Nephron (organoid): ENCODE data around the gene SLC12A7.

ENCODE experiments used
- H3K27ac Mint-ChIP-seq, 3 experiments: 2 replicates each; pipeline ENCODE4 v1.8.0; 2020; ENCODE audit warnings: mixed read lengths in 3 of 3, mild to moderate bottlenecking in 2 of 3, moderate library complexity in 1 of 3
- H3K27me3 Mint-ChIP-seq: 2 replicates; pipeline ENCODE4 v1.8.0; 2021; ENCODE audit warnings: low read depth, mild to moderate bottlenecking, moderate library complexity, mixed read lengths
- H3K36me3 Mint-ChIP-seq: 2 replicates; pipeline ENCODE4 v1.8.0; 2020; ENCODE audit warnings: low read depth, mixed read lengths
- H3K4me1 Mint-ChIP-seq: 2 replicates; pipeline ENCODE4 v1.8.0; 2020; ENCODE audit warnings: mixed read lengths
- H3K4me3 Mint-ChIP-seq, 3 experiments: 2 replicates each; pipeline ENCODE4 v1.8.0; 2020; ENCODE audit warnings: mild to moderate bottlenecking in 3 of 3, mixed read lengths in 3 of 3, moderate library complexity in 2 of 3
- H3K9me3 Mint-ChIP-seq: 2 replicates; pipeline ENCODE4 v1.8.0; 2020; ENCODE audit warnings: mixed read lengths
- CTCF ChIP-seq, 3 experiments: fragments of 200-600 bp; sonication (generic); IDR thresholded peaks; one replicate each; pipeline ENCODE4 v1.5.0; 2021; ENCODE audit warnings: antibody characterized with exemption in 3 of 3; ENCODE audit not compliant: unreplicated experiment in 3 of 3

The SLC12A7 gene

GRCh38 chr5:1010641-1011046 is 101.2 kb downstream of the SLC12A7 start:
- Mint-ChIP-seq H3K27ac (no peak overlapping the region), H3K36me3 (no peaks in the 10 kb centered on the region), H3K4me1 (peaks cover 14% of the 10 kb centered on the region), H3K9me3 (no peaks in the 10 kb centered on the region), H3K27me3 (peaks cover 56% of the 10 kb centered on the region), H3K4me3 (peak overlapping the region; percentile 77 to 80 (median 77))
- TF ChIP-seq CTCF (IDR thresholded peaks at IDR 0.05; ENCODE audit: unreplicated experiment in 3 of 3) = no peak

GRCh38 chr5:1010181-1010510 is 101.7 kb downstream of the SLC12A7 start:
- Mint-ChIP-seq H3K27ac (no peak overlapping the region), H3K9me3 (no peaks in the 10 kb centered on the region), H3K36me3 (no peaks in the 10 kb centered on the region), H3K27me3 (peaks cover 58% of the 10 kb centered on the region), H3K4me1 (peaks cover 14% of the 10 kb centered on the region), H3K4me3 (peak overlapping the region; percentile 77 to 80 (median 77))
- no peak for TF ChIP-seq CTCF (IDR thresholded peaks at IDR 0.05; ENCODE audit: unreplicated experiment in 3 of 3)

DNA sequence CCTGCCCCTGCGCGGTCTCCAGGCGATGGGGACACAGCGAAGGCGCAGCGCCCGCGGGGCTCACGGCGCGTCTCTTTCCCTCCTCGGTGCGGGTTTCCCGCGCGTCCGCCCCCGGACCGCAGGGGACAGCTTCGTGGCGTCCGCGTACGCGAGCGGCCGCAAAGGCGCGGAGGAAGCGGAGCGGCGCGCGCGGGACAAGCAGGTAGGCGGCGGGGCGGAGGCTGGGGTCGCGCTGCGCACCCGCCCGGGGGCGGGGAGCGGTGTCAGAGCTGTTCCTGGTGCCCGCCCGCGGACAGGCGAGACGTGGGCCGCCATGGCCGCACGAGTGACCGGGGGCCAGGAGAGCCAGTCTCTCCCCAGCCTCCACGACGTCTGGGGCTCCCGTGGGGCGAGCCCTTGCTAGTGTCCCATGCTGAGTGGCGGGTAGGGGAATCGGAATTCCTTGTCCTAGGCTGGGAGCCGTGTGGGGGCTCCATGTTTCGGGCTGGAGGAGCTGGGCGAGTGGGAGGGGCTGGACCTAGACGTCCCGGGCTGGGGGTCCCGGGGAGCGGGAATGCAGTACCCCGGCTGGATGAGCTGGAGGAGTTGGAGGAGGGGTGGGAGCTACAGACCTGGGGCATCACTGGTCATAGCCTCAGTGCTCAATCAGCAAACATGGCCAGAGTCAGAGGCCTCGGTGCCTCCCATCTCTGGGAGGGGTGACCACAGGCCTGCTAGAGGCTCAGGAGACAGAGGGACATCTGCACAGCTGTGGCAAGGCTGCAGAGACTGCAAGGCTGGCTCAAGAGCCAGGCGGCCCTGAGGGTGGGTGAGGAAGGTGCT is 102.3 kb downstream of the SLC12A7 start:
- peaks cover 58% of the 10 kb centered on the region for H3K27me3 Mint-ChIP-seq
- no peaks in the 10 kb centered on the region for H3K36me3 Mint-ChIP-seq
- no peaks in the 10 kb centered on the region for H3K9me3 Mint-ChIP-seq
- H3K4me1 Mint-ChIP-seq = peaks cover 14% of the 10 kb centered on the region
- TF ChIP-seq CTCF (IDR thresholded peaks at IDR 0.05; ENCODE audit: unreplicated experiment in 3 of 3) = no peak
- H3K4me3 Mint-ChIP-seq = peak overlapping the region; percentile 77 to 80 (median 77)
- no peak overlapping the region for H3K27ac Mint-ChIP-seq

- Mint-ChIP-seq H3K27ac (peak within 1 kb of the TSS in 1 of 3 experiments; percentile 5), H3K9me3 (no peaks in the 10 kb centered on the region), H3K4me3 (peak within 1 kb of the TSS; percentile 78 to 83 (median 81)), H3K36me3 (no peaks in the 10 kb centered on the region), H3K4me1 (peaks cover 14% of the 10 kb centered on the region), H3K27me3 (peaks cover 62% of the 10 kb centered on the region)
- TF ChIP-seq CTCF (IDR thresholded peaks at IDR 0.05; ENCODE audit: unreplicated experiment in 3 of 3) = peak; percentile 60 to 64 (median 63)
Measured at GRCh38 chr5:1008451-1009358, 103.2 kb downstream of the SLC12A7 start, which contains the start of gene NKD2. Gene NKD2, plus strand, starts transcription at chr5:1008802. Its CDS starts 256 bp downstream, at chr5:1009058.

DNA sequence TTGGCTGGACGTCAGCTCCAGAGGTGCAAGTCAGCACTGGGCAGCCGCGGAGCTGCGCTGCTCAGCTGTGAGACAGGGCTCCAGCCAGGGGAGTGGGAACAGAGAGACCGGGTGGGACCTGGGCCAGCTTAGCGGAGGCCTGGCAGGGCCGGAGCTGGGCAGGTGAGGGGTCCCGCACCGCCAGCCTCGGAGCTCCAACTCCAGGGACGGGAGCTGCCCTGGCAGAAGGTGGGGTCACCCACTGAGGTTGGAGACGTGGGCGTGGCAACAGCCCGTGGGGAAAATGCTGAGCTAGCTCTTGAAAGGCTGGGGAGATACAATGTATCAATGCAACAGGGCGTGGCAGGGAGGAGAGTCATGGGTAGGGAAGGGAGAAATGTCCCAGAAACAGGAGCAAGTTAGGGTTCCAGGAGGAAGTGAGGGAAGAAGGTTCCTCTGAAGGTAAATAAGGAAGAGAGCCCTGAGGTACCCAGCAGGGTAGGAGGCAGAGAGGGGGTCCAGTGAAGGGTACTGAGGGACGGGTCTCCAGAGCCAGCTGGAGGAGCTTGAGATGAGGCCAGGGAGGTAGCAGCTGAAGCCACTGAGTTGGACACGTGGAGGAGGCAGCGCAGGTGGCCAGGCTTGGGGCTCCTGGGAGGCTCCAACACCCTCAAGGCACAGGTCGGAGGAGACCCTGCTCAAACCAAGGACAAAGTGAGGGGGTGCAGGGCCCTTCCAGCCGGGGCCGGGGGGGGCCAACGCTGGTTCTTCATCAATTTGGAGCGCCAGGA is 104.0 kb downstream of the SLC12A7 start:
- H3K9me3 Mint-ChIP-seq = no peaks in the 10 kb centered on the region
- TF ChIP-seq CTCF (IDR thresholded peaks at IDR 0.05; ENCODE audit: unreplicated experiment in 3 of 3) = no peak
- H3K36me3 Mint-ChIP-seq = no peaks in the 10 kb centered on the region
- peaks cover 20% of the 10 kb centered on the region for H3K4me1 Mint-ChIP-seq
- peak overlapping the region in 1 of 3 experiments; percentile 5 for H3K27ac Mint-ChIP-seq
- H3K27me3 Mint-ChIP-seq = peaks cover 65% of the 10 kb centered on the region
- H3K4me3 Mint-ChIP-seq = peak overlapping the region; percentile 78 to 83 (median 81)
